Upper lobe of left lung (tissue), 6 donors: Measurements from ENCODE around the gene PNPLA6. TPM values are rescaled to one million over a fixed set of nuclear protein-coding genes. Genes with fewer than 3 reads are reported as not detected.
"Not testable (repeated sequence)": the region's sequence is repeated elsewhere in the genome, so short reads cannot be mapped to it uniquely, and the experiment has no call there.

Experiments used
- ATAC-seq, 2 donors: fragments of 200-7000 bp; cut with Tn5 transposase; one replicate each; pipeline ENCODE4 v1.9.1; 2022; ENCODE audit warnings: mild to moderate bottlenecking in 2 of 2, moderate library complexity in 2 of 2; ENCODE audit not compliant: low FRiP score in 2 of 2
- DNase-seq, 2 donors: peaks; one replicate each; pipeline ENCODE4 v3.0.0-alpha.2; 2019 to 2020
- H3K27ac ChIP-seq, 4 donors: fragments of 200-600 bp; sonication (generic); one replicate each; pipeline ENCODE4 v1.5.1; 2016 to 2019
- H3K27me3 ChIP-seq, 4 donors: fragments of 200-600 bp; sonication (generic); one replicate each; pipeline ENCODE4 v1.5.1; 2017 to 2019
- H3K36me3 ChIP-seq, 4 donors: fragments of 200-600 bp; sonication (generic); one replicate each; pipeline ENCODE4 v1.5.1; 2016 to 2019
- H3K4me1 ChIP-seq, 4 donors: fragments of 200-600 bp; sonication (generic); one replicate each; pipeline ENCODE4 v1.5.1; 2018 to 2019
- H3K4me3 ChIP-seq, 4 donors: fragments of 200-600 bp; sonication (generic); one replicate each; pipeline ENCODE4 v1.5.1; 2017 to 2019; ENCODE audit warnings: mild to moderate bottlenecking in 2 of 4, moderate library complexity in 1 of 4
- H3K9me3 ChIP-seq, 4 donors: fragments of 200-600 bp; sonication (generic); one replicate each; pipeline ENCODE4 v1.5.1; 2018 to 2019
- EP300 ChIP-seq, 4 donors: sonication (generic); formaldehyde crosslinking; IDR thresholded peaks; one replicate each; pipeline ENCODE4 v1.5.1; 2017; ENCODE audit warnings: antibody characterized with exemption in 4 of 4, control low read depth in 2 of 4
- POLR2A ChIP-seq, 4 donors: fragments of 450-650 bp; IDR thresholded peaks; one replicate each; pipeline ENCODE4 v1.5.1; 2016 to 2017; ENCODE audit warnings: antibody characterized with exemption in 4 of 4, mild to moderate bottlenecking in 2 of 4
- POLR2AphosphoS5 ChIP-seq, 2 donors: sonication (generic); formaldehyde crosslinking; IDR thresholded peaks; one replicate each; pipeline ENCODE4 v1.5.1; 2017; ENCODE audit warnings: antibody characterized with exemption in 2 of 2
- WGBS, 2 donors: methylation state at CpG; one replicate each; pipeline ENCODE4 v1.1.5; 2017 to 2018; 5-methylcytosine and 5-hydroxymethylcytosine counted together
- total RNA-seq, 6 donors: library from RNA; depleted of rRNA in 4 of 6; stranded (reverse); fragments of >200 nt in 4 of 6; gene quantifications; one replicate each; pipeline versions ENCODE4 v1.1.0 to v1.2.1, GENCODE V29; 2016 to 2021
- TF ChIP-seq, protein P1 (sequence below), 6 experiments: fragments of 450-650 bp in 4 of 6; fragments of 200-600 bp in 2 of 6; sonication (generic) in 2 of 6; IDR thresholded peaks; one replicate each; pipeline ENCODE4 v1.5.1; 2016 to 2019; ENCODE audit warnings: antibody characterized with exemption in 6 of 6
- donor health status: DM: no; HTN: no; CAD: no; lungs with moderate emphysema.
- donor health status: DM: no; HTN: yes; CAD: no; lungs with severe emphysema.

Gene PNPLA6
- total RNA-seq, 6 donors from 2014 or later: 125 to 412 (median 328) TPM

DNA sequence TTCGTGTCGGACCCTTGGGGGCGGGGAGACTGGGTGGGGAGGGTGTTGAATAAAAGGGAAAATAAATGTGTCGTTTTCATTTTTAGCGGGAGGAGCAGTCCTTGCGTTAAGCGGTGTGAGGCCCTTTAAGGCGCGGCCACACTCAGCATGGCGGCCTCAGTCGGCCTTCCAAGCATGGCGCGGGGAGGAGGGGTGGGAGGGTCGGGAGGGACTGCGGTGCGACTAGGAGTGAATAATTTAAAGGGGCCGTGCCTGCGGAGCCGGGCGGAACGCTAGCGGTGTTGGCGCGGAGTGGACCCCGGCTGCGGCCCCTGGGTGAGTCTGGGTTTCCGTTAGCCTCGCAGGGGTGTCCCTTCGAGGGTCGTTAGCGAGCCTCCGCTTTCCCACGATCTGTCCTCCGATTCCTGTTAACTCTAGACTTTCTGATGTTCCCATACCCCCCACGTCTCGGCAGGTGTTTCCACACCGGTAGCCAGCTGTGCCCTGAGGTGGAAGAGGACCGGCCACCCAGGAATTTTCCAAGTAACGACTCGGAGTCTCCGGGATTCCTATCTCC, 1.5 kb upstream of the PNPLA6 start:
- ATAC-seq (peak; percentile 87 to 88), DNase-seq (peak; percentile 85 to 96)
- Histone ChIP-seq H3K4me3 (peak overlapping the region; percentile 51 to 94 (median 76)), H3K4me1 (peaks cover 13 to 28% (median 19%) of the 10 kb centered on the region in 4 donors), H3K27me3 (no peaks in the 10 kb centered on the region), H3K36me3 (peaks cover 2 to 50% (median 30%) of the 10 kb centered on the region in 4 donors), H3K9me3 (no peaks in the 10 kb centered on the region), H3K27ac (peak overlapping the region; percentile 91 to 98 (median 95))
- WGBS, 2 donors: 1 to 2% methylated on average over 21 to 29 of the region's 41 CpGs
- TF ChIP-seq POLR2A (IDR thresholded peaks at IDR 0.05) (peak in 1 of 4 donors; percentile 57), EP300 (IDR thresholded peaks at IDR 0.05) (peak in 1 of 4 donors; percentile 43), POLR2AphosphoS5 (IDR thresholded peaks at IDR 0.05) (peak; percentile 68 to 92)
- TF ChIP-seq, protein P1, sequence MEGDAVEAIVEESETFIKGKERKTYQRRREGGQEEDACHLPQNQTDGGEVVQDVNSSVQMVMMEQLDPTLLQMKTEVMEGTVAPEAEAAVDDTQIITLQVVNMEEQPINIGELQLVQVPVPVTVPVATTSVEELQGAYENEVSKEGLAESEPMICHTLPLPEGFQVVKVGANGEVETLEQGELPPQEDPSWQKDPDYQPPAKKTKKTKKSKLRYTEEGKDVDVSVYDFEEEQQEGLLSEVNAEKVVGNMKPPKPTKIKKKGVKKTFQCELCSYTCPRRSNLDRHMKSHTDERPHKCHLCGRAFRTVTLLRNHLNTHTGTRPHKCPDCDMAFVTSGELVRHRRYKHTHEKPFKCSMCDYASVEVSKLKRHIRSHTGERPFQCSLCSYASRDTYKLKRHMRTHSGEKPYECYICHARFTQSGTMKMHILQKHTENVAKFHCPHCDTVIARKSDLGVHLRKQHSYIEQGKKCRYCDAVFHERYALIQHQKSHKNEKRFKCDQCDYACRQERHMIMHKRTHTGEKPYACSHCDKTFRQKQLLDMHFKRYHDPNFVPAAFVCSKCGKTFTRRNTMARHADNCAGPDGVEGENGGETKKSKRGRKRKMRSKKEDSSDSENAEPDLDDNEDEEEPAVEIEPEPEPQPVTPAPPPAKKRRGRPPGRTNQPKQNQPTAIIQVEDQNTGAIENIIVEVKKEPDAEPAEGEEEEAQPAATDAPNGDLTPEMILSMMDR (IDR thresholded peaks at IDR 0.05): no peak

DNA sequence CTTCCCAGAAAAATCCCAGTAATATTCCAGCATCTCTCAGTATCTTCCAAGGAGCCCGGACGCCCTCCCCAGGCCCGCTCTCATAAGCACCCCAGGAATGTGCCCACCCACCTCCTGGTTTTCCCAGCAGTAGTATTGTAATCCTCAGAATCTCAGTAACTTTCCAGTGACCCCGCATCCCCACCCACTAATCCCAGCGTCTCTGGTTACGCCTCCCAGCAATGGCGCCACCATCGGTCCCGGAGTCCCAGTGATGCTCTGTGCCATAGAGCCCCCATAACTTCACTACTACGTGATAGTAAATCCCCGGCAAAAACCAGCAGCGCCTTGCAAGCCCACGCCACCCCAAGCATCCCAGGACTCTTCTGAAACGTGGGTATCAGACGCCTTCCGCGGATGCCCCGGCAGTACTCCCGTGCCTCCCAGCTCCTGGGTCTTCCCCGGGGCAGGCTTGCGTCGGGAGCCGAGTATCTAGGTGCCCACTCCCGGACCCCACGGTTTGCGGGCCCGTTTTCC, 928 bp upstream of the PNPLA6 start:
- Histone ChIP-seq H3K9me3 (no peaks in the 10 kb centered on the region), H3K27ac (peak overlapping the region; percentile 91 to 98 (median 95)), H3K4me3 (peak overlapping the region; percentile 51 to 94 (median 76)), H3K4me1 (peaks cover 13 to 28% (median 19%) of the 10 kb centered on the region in 4 donors), H3K36me3 (peaks cover 0 to 49% (median 25%) of the 10 kb centered on the region in 4 donors), H3K27me3 (no peaks in the 10 kb centered on the region)
- WGBS, 2 donors: 0 to 3% methylated on average over 15 to 20 of the region's 27 CpGs
- ATAC-seq (peak; percentile 54 to 76), DNase-seq (peak in 1 of 2 donors; percentile 72)
- TF ChIP-seq POLR2A (IDR thresholded peaks at IDR 0.05) (no peak), POLR2AphosphoS5 (IDR thresholded peaks at IDR 0.05) (peak; percentile 6 to 23)
- TF ChIP-seq, protein P1 (IDR thresholded peaks at IDR 0.05): peak in 1 of 6 experiments; percentile 6

DNA sequence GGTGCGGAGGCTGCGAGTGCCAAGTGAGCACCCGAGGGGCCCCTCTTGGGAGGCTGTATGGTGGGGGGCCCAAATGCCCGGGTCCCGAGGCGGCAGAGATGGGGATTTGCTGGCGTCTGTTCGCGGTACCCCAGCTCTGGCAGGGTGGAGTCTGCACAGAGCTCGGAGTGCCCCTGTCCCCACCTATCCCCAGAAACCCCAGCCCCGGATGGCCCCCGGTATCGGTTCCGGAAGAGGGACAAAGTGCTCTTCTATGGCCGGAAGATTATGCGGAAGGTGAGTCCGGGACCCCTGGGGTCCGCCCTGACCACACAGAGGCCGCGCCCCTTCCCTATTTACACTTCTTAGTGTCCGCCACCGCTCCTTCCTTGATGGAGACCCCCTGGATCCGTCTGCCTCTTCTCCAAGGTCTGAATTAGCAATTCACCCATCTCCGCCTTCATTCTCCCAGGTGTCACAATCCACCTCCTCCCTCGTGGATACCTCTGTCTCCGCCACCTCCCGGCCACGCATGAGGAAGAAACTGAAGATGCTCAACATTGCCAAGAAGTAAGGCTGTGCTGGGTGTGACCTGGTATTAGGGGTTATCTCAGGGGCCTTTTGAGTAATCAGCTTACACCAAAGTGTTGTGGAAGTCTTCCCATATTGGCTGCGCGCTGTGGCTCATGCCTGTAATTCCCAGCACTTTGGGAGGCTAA, 630 bp downstream of the PNPLA6 start:
- no peak for DNase-seq
- Histone ChIP-seq H3K4me3 (peak overlapping the region; percentile 51 to 94 (median 76)), H3K36me3 (peaks cover 7 to 49% (median 31%) of the 10 kb centered on the region in 4 donors)

DNA sequence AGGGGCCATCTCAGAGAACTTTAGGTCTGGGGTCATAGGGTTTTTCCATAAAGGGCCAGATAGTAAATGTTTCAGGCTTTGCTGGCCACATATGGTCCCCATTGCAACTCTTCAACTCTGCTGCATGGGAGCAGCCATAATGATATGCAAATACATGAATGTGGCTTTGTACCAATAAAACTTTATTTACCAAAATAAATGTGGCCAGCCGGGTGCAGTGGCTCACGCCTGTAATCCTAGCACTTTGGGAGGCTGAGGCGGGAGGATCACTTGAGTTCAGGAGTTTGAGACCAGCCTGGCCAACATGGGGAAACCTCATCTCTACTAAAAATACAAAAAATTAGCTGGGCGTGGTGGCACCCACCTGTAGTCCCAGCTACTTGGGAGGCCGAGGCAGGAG, 3.5 kb downstream of the PNPLA6 start:
- not testable (repeated sequence) for H3K27me3 ChIP-seq, H3K27ac ChIP-seq, ATAC-seq, H3K9me3 ChIP-seq, DNase-seq, H3K4me3 ChIP-seq
- Histone ChIP-seq H3K36me3 (peaks cover 23 to 71% (median 51%) of the 10 kb centered on the region in 4 donors), H3K4me1 (peaks cover 6 to 16% (median 10%) of the 10 kb centered on the region in 4 donors)
- 92 to 96% methylated on average over 5 of the region's 5 CpGs for WGBS, 2 donors

More for the DNA sequence above, 630 bp downstream of the PNPLA6 start:
- no peak for ATAC-seq
- WGBS, 2 donors: 21 to 36% methylated on average over 16 to 26 of the region's 30 CpGs
- Histone ChIP-seq H3K9me3 (no peaks in the 10 kb centered on the region), H3K4me1 (peaks cover 13 to 28% (median 19%) of the 10 kb centered on the region in 4 donors), H3K27ac (peak overlapping the region; percentile 91 to 98 (median 95)), H3K27me3 (no peaks in the 10 kb centered on the region)
- TF ChIP-seq POLR2AphosphoS5 (IDR thresholded peaks at IDR 0.05): no peak
- TF ChIP-seq, protein P1 (IDR thresholded peaks at IDR 0.05): no peak
- TF ChIP-seq POLR2A (IDR thresholded peaks at IDR 0.05): no peak
- no peak for TF ChIP-seq EP300 (IDR thresholded peaks at IDR 0.05)

DNA sequence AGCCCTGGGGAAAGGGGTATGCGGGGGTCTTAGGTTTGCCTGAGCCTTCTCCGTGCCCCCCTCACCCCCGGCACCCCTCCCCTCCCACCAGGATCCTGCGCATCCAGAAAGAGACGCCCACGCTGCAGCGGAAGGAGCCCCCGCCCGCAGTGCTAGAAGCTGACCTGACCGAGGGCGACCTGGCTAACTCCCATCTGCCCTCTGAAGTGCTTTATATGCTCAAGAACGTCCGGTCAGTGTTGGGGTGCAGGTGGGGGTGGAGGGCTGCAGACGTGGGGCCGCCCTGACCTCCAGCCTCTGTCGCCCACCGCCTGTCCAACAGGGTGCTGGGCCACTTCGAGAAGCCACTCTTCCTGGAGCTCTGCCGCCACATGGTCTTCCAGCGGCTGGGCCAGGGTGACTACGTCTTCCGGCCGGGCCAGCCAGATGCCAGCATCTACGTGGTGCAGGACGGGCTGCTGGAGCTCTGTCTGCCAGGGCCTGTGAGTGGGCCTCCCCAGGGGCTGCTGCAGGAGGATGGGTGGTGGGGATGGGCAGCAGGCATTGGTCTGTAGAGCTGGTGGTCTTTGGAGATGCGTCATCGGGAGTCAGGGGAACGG, 4.4 kb downstream of the PNPLA6 start:
- TF ChIP-seq, protein P1 (IDR thresholded peaks at IDR 0.05): no peak
- TF ChIP-seq EP300 (IDR thresholded peaks at IDR 0.05) (no peak), POLR2AphosphoS5 (IDR thresholded peaks at IDR 0.05) (no peak), POLR2A (IDR thresholded peaks at IDR 0.05) (no peak)
- Histone ChIP-seq H3K9me3 (no peaks in the 10 kb centered on the region), H3K4me3 (no peak overlapping the region), H3K27ac (no peak overlapping the region), H3K36me3 (peaks cover 23 to 81% (median 55%) of the 10 kb centered on the region in 4 donors), H3K27me3 (no peaks in the 10 kb centered on the region), H3K4me1 (peaks cover 6 to 18% (median 11%) of the 10 kb centered on the region in 4 donors)
- no peak for ATAC-seq
- peak in 1 of 2 donors; percentile 69 for DNase-seq
- WGBS, 2 donors: 95% methylated on average over 28 of the region's 28 CpGs
